ENCODE data around the gene ABCC11.

Gene ABCC11

GRCh38 chr16:48247311-48247710 lies at the start of gene ABCC11:
TSS of gene ABCC11 (minus strand) at chr16:48247539. CDS start at chr16:48231921, 15,618 bp downstream.
- no peak for DNase-seq

- no peak for DNase-seq
Observed at GRCh38 chr16:48295488-48296281, 48.3 kb upstream of the ABCC11 start.

GRCh38 chr16:48294724-48295123 lies 47.4 kb upstream of the ABCC11 start:
- no peak for DNase-seq

DNA sequence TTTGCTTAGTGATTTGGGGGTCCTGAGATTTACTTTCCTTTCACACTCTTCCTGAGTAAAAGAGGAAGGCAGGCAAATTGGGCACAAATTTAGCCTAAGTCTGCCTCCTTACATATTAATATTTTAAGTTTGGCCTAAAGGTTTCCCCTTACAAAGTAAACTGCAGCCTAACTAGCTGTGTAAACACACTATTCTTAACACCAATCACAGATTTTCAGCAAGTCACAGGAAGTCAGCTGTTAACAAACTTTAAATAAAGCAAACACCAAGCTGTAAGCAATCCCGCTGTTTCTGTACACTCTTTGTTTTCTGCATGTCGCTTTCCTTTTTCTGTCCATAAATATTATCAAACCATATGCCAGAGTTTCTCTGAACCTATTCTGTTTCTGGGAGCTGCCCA lies 45.1 kb upstream of the ABCC11 start:
- DNase-seq, result no peak

DNA sequence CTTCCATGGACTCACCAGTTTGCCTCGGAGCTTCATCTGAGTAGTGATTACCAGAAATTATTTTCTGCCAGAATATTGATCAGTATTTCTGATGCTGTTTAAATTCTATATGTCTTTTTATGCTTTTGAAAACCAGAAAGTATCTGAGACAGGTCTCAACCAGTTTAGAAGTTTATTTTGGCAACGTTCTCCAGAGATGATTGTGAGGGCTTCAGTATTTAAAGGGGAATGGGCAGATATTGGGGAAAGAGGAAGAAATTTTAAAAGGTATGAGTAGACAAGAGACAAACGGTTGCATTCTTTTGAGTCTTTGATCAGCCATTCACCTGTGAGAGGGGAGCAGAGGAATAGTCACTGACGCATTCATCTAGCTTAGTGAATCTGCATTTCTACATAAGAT lies 44.4 kb upstream of the ABCC11 start:
- DNase-seq, result no peak

DNA sequence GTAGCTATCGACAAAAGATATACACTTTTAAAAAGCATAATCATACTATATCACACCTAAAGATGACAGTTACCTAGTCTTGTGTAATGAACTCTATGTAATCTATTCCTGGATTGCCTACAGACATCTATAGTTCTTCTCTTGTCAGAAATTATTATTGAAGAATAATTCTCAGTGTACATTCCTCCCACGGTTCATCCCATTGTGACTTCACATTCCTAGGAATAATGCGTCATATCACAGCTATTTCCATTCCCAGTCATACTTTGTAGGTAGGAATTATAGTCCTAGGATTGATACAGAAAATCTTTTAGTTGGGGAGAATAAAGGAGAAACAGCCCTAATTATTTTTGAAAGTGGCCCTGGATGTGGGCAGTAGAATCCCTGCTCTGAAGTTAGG lies 44.0 kb upstream of the ABCC11 start:
- DNase-seq, result no peak

DNA sequence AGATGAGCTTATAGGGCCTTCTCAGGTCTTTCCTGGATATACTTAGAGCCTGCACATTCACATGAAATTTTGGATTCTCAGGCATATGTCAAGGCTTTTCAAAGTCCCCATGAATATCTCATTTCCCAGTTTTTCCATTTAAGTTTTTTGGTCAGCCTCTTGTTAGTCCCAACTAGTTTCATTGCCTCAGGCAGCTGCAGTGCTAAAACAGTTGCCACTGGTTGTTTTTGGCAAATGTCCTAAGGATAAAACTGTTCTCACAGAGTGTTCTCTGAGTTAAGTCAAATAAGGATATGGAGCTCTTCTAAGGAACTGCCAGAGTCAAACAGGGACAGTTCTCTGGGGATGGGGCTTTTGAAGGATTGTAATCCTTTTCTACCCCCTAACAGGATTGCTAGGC lies 39.9 kb upstream of the ABCC11 start:
- DNase-seq, result no peak

- peak; percentile 8 for DNase-seq
Observed at GRCh38 chr16:48284772-48285409, 37.6 kb upstream of the ABCC11 start.

DNA sequence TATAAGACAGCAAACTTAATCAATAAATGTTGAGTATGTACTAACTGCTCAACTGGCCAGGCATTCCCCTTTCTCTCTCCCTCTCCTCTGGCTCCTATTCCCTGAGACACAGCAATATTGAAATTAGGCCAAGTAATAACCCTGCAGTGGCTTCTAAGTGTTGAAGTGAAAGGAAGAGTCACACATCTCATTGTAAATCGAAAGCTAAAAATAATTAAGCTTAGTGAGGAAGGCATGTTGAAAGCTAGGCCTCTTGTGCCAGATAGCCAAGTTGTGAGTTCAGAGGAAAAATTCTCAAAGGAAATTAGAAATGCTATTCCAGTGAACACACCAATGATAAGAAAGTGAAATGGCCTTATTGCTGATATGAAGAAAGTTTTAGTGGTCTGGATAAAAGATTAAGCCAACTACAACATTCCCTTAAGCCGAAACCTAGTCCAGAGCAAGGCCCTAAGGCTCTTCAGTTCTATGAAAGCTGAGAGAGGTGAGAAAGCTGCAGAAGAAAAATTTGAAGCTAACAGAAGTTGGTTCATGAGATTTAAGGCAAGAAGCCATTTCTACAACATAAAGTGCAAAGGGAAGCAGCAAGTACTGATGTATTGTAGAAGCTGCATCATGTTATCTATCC lies 35.4 kb upstream of the ABCC11 start:
- DNase-seq, result no peak

DNA sequence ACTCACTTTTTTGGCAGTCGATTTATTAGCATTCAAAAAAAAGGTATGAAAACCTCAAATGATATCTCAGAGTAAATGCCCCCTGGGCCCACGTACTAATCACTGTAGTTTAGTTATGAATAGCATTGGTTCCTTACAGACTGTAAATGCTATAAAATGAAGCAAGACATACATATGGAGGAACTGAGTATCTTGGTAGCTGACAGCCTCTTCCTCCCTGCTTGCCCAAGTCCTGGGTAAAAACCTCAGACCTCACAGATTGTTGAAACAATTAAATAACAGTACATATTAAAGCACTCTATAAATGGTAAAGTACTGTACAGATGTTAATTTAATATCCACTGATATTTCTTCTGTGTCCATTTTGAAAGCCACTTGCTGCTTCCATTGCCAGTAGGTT lies 33.2 kb upstream of the ABCC11 start:
- no peak for DNase-seq

GRCh38 chr16:48279199-48279598 lies 31.9 kb upstream of the ABCC11 start:
- no peak for DNase-seq

- DNase-seq, result no peak
Observed at GRCh38 chr16:48277158-48277557, 29.8 kb upstream of the ABCC11 start.

DNA sequence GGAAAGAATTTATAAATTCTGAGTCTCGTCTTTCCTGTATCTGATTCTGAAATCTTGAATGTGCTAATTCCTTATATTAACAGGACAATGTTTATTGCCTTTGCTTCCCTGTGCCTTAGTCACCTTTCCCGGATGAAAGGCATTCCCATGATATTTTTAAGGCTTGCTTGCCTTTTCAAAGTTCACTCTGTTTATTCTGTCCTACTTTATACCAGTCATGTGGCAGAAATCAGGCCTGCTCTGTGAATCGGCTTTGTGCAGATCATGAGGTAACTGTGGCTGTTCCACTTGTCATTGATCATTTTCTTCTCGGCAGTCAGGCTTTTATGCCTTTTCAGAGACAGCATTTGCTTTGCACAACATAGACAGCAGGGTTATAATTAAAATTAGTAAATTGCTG lies 28.8 kb upstream of the ABCC11 start:
- DNase-seq, result no peak

- DNase-seq, result no peak
Observed at GRCh38 chr16:48274476-48274875, 27.1 kb upstream of the ABCC11 start.

DNA sequence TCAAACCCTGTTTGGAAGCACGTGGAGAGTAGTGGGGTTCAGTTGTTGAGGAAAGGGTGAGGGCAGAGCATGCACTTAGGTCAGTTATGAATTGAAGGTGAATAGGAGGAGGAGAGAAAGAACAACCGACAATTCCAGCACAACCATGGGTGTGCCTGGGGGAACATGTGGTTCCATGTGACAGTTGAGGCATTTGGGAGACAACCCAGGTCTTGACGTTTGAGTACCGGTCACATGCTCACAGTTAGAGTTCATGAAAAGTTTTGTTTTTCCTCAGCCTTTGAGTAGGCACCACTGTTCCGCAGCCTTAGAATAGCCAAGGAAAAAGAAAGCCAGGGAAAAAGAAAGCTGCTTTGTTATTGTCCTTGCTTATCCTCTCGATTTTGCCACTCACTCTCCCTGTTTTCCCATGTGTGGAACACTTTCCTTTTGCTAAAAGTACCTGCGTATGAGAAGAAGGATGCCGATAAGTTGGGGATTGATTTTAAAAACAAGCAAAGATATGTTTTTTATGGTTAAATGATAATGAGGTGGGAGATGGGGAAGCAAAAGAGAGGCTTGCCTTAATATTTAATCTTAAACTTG lies 25.6 kb upstream of the ABCC11 start:
- no peak for DNase-seq

DNA sequence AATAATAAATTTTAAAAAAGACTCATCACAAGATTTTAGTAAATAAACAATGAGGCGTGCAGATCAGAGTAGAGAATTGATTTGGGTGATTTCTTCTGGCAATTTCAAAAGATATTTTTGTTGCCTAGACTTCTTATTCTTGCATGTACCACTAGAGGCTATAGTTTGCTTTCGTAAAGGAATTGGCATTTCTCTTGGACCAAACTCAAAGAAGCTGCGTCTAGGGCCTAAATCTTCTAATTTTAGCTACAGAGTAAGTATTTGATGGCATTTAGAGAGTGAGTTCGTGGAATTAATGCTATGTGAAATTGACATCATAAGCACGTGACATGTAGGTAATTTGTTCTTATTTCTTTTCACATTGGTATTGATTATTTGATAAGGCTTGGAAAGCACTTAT lies 24.4 kb upstream of the ABCC11 start:
- DNase-seq, result no peak

GRCh38 chr16:48269011-48269410 lies 21.7 kb upstream of the ABCC11 start:
- DNase-seq, result no peak

GRCh38 chr16:48262631-48263030 lies 15.3 kb upstream of the ABCC11 start:
- DNase-seq, result no peak

- no peak for DNase-seq
Observed at GRCh38 chr16:48261569-48261968, 14.2 kb upstream of the ABCC11 start.

DNA sequence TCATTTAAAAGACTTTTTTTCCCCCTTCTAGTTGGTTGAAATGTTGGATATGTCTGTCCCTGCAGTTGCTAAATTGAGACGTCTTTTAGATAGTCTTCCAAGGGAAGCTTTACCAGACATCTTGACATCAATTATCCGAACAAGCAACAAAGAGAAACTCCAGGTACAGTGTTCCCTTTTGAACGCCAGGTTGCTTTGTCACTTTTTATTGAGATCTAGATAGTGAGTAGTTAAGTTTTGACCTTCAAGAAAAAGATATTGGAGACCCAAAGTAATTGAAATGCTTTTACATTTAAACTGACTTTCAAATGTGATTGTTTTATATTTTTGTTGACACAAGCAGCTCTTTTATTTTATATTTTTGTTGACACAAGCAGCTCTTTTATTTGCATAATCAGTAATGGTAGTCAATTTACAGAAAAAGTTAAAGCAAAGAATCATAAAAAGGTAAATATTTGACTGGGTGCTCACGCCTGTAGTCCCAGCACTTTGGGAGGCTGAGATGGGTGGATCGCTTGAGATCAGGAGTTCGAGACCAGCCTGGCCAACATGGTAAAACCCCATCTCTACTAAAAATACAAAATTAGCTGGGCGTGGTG lies 9.3 kb upstream of the ABCC11 start:
- no peak for DNase-seq

DNA sequence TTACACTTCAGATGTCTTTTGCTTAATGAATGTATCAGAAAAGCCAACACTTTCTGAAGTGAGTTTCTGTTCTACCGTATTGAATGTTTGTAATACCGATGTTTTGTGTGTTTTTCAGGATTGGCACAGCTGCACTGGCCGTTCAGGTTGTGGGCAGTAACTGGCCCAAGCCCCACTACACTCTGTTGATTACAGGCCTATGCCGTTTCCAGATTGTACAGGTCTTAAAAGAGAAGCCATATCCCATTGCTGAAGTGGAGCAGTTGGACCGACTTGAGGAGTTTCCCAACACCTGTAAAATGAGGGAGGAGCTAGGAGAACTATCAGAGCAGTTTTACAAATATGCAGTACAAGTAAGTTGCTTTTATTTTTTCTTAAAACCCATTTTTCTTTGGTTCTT lies 4.7 kb upstream of the ABCC11 start:
- no peak for DNase-seq

DNA sequence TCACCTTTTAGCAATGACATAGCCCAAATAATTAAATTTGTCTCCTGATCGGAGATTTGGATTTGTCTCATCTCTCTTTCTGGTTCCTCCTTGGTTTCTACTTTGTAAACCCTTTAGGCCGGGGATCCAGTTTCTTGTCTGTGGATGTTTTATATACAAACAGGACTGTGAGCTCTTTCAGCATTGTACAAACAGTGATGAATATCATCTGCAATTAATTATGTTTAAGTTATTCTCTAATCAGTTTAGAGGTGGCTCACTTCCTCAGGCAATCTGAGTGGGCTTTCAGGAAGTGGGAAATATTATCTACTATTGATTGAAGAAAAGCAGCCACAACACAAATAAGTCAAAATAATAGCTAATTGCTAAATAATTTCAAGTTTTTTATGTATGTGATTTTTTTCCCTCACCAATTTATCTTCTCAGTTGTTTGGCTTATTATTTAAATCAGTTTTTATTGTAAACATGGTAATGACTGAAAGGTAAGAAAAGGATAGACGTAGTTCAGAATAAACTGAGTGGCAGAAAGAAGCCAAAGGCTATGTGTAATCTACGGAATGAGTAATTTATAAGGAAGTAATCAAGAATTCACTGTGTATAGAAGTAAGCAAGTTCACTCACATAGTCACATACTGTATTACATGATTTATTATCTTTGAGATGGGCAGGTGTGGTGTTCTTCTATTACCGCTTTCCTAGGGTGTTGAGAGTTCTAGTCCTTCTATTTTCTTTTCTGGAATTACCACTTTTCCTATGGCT lies 3.4 kb upstream of the ABCC11 start:
- no peak for DNase-seq

- no peak for DNase-seq
Observed at GRCh38 chr16:48246066-48246465, 1.3 kb downstream of the ABCC11 start.
